GM18507 (cell line): ENCODE results near the gene ZNF532.
"Not testable (repeated sequence)": the region's sequence is repeated elsewhere in the genome, so short reads cannot be mapped to it uniquely, and the experiment has no call there.

ENCODE experiments used
- DNase-seq: peaks from one replicate; pipeline ENCODE4 v3.0.0; 2011; ENCODE audit warnings: low read depth; ENCODE audit not compliant: insufficient read length; ENCODE audit errors: extremely low spot score
- FAIRE-seq: peaks from 2 replicates; lab custom pipeline; 2011; peaks lifted over from hg19 to GRCh38; lab: Jason Lieb, UNC

The ZNF532 gene

GRCh38 chr18:58895385-58895784 is 30.7 kb downstream of the ZNF532 start:
- DNase-seq (no peak), FAIRE-seq (no peak)

- DNase-seq (no peak), FAIRE-seq (peak; percentile 87)
Observed at GRCh38 chr18:58896268-58896667, 31.6 kb downstream of the ZNF532 start.

GRCh38 chr18:58896734-58897508 is 32.2 kb downstream of the ZNF532 start:
- peak; percentile 31 for FAIRE-seq
- no peak for DNase-seq

- no peak for DNase-seq
- no peak for FAIRE-seq
Observed at GRCh38 chr18:58898010-58898799, 33.5 kb downstream of the ZNF532 start.

GRCh38 chr18:58900015-58900649 is 35.5 kb downstream of the ZNF532 start:
- FAIRE-seq (no peak), DNase-seq (no peak)

GRCh38 chr18:58901143-58901542 is 36.5 kb downstream of the ZNF532 start:
- DNase-seq (no peak), FAIRE-seq (no peak)

GRCh38 chr18:58901783-58902182 is 37.1 kb downstream of the ZNF532 start:
- no peak for DNase-seq

GRCh38 chr18:58902961-58903360 is 38.3 kb downstream of the ZNF532 start:
- FAIRE-seq (no peak), DNase-seq (no peak)

More at GRCh38 chr18:58901783-58902182, 37.1 kb downstream of the ZNF532 start:
- FAIRE-seq, result no peak

- FAIRE-seq, result no peak
- no peak for DNase-seq
Observed at GRCh38 chr18:58903533-58903932, 38.9 kb downstream of the ZNF532 start.

GRCh38 chr18:58905777-58906428 is 41.2 kb downstream of the ZNF532 start:
- no peak for DNase-seq
- no peak for FAIRE-seq

- FAIRE-seq (no peak), DNase-seq (no peak)
Observed at GRCh38 chr18:58908006-58908405, 43.3 kb downstream of the ZNF532 start.

- no peak for FAIRE-seq
- DNase-seq, result no peak
Observed at GRCh38 chr18:58909521-58909920, 44.8 kb downstream of the ZNF532 start.

GRCh38 chr18:58911241-58911640 is 46.6 kb downstream of the ZNF532 start:
- no peak for DNase-seq

GRCh38 chr18:58911766-58912165 is 47.1 kb downstream of the ZNF532 start:
- FAIRE-seq (no peak), DNase-seq (no peak)

More at GRCh38 chr18:58911241-58911640, 46.6 kb downstream of the ZNF532 start:
- FAIRE-seq, result no peak

GRCh38 chr18:58915006-58915799 is 50.5 kb downstream of the ZNF532 start:
- DNase-seq, result no peak
- FAIRE-seq, result no peak

- FAIRE-seq (no peak), DNase-seq (no peak)
Observed at GRCh38 chr18:58915995-58916394, 51.3 kb downstream of the ZNF532 start.

GRCh38 chr18:58919934-58920333 is 55.3 kb downstream of the ZNF532 start:
- not testable (repeated sequence) for FAIRE-seq, DNase-seq

GRCh38 chr18:58922995-58923394 is 58.3 kb downstream of the ZNF532 start:
- FAIRE-seq (no peak), DNase-seq (no peak)

GRCh38 chr18:58924473-58924872 is 59.8 kb downstream of the ZNF532 start:
- no peak for FAIRE-seq
- no peak for DNase-seq
